Endothelial cell of umbilical vein (primary cell): Measurements from ENCODE around the gene SCAF8. TPM values are rescaled to one million over a fixed set of nuclear protein-coding genes. Genes with fewer than 3 reads are reported as not detected.

Experiments
- BruUV-seq: library from RNA; stranded (reverse); fragments of 400-500 nt; replicated peaks from 2 replicates; lab custom pipeline; 2021; lab: Mats Ljungman, UMichigan
- CTCF ChIA-PET: fragments of 300-600, 350-600 bp; sonication (Branson Sonifier 250); formaldehyde crosslinking; loops from one replicate; lab custom pipeline; 2021; ENCODE audit warnings: antibody characterized with exemption, inconsistent platforms; lab: Charles Lee
- POLR2A ChIA-PET: fragments of 300-600, 350-600 bp; sonication (Branson Sonifier 250); formaldehyde crosslinking; loops from one replicate; lab custom pipeline; 2021; ENCODE audit warnings: antibody characterized with exemption, inconsistent platforms; lab: Charles Lee
- DNase-seq: peaks from one replicate; pipeline ENCODE4 v3.0.0-alpha.2; 2011; ENCODE audit warnings: low read depth, low spot score
- FAIRE-seq: peaks from 2 replicates; lab custom pipeline; 2011; peaks lifted over from hg19 to GRCh38; lab: Jason Lieb, UNC
- H2AFZ ChIP-seq: 2 replicates; pipeline ENCODE4 v1.6.0; 2012; ENCODE audit warnings: low read depth, low read length, control low read depth, inconsistent platforms
- H3K27ac ChIP-seq: 2 replicates; pipeline ENCODE4 v1.5.1; 2011; ENCODE audit warnings: low read depth, mild to moderate bottlenecking, control low read depth, low read length, moderate library complexity; ENCODE audit not compliant: insufficient read depth
- H3K27me3 ChIP-seq, 2 experiments: 2 replicates each; pipeline versions ENCODE4 v1.6.0 to v1.6.1; 2011; ENCODE audit warnings: low read length in 2 of 2, mixed read lengths in 1 of 2; ENCODE audit not compliant: control insufficient read depth in 2 of 2, insufficient read depth in 2 of 2
- H3K36me3 ChIP-seq, 2 experiments: 2 replicates in 1 of 2; 3 replicates in 1 of 2; pipeline ENCODE4 v1.5.1; 2011; ENCODE audit warnings: low read length in 2 of 2, mild to moderate bottlenecking in 1 of 2, moderate library complexity in 1 of 2; ENCODE audit not compliant: control insufficient read depth in 2 of 2, insufficient read depth in 2 of 2; ENCODE audit errors: extremely low read depth in 1 of 2
- H3K4me1 ChIP-seq: 3 replicates; pipeline ENCODE4 v1.5.1; 2011; ENCODE audit warnings: mild to moderate bottlenecking, low read length; ENCODE audit not compliant: control insufficient read depth, insufficient read depth; ENCODE audit errors: extremely low read depth
- H3K4me2 ChIP-seq: 2 replicates; pipeline ENCODE4 v1.6.1; 2011; ENCODE audit warnings: low read length, control low read depth, mixed read lengths; ENCODE audit not compliant: insufficient read depth
- H3K4me3 ChIP-seq, 3 experiments: fragments of 200-600 bp in 1 of 3; sonication (generic), shearing (Covaris generic) in 1 of 3; replicated peaks in 1 of 3; 2 replicates each; pipeline ENCODE4 v1.5.1; 2011 to 2016; ENCODE audit warnings: control low read depth in 3 of 3, low read length in 3 of 3, mild to moderate bottlenecking in 2 of 3, inconsistent platforms in 1 of 3, low read depth in 1 of 3, moderate library complexity in 1 of 3; ENCODE audit not compliant: insufficient read depth in 1 of 3
- H3K79me2 ChIP-seq: 2 replicates; pipeline ENCODE4 v1.6.0; 2012; ENCODE audit warnings: low read length, inconsistent platforms; ENCODE audit not compliant: control insufficient read depth, insufficient read depth
- H3K9ac ChIP-seq: replicated peaks from 2 replicates; pipeline ENCODE3; 2011; ENCODE audit warnings: low read length, control low read depth; ENCODE audit not compliant: insufficient read depth; ENCODE audit errors: extremely low read depth
- H3K9me1 ChIP-seq: replicated peaks from 3 replicates; pipeline ENCODE4 v1.6.0; 2011; ENCODE audit warnings: mild to moderate bottlenecking, low read length; ENCODE audit not compliant: control insufficient read depth, insufficient read depth; ENCODE audit errors: extremely low read depth
- H3K9me3 ChIP-seq: replicated peaks from 2 replicates; pipeline ENCODE4 v1.5.1; 2012; ENCODE audit warnings: low read length, inconsistent platforms; ENCODE audit not compliant: control insufficient read depth, insufficient read depth
- H4K20me1 ChIP-seq: replicated peaks from 2 replicates; pipeline ENCODE3; 2011; ENCODE audit warnings: mild to moderate bottlenecking, low read length; ENCODE audit not compliant: control insufficient read depth, insufficient read depth; ENCODE audit errors: extremely low read depth
- EZH2 ChIP-seq: IDR thresholded peaks from 2 replicates; pipeline ENCODE4 v1.6.1; 2012; ENCODE audit warnings: borderline replicate concordance, low read depth, mild to moderate bottlenecking, moderate library complexity, low read length, inconsistent platforms; ENCODE audit not compliant: severe bottlenecking
- FOS ChIP-seq: IDR thresholded peaks from 2 replicates; pipeline ENCODE4 v1.6.1; 2011; ENCODE audit warnings: mild to moderate bottlenecking, low read length, moderate library complexity, borderline replicate concordance; ENCODE audit not compliant: insufficient read depth
- GATA2 ChIP-seq: IDR thresholded peaks from 2 replicates; pipeline ENCODE4 v1.7.0; 2011; ENCODE audit warnings: low read depth, mild to moderate bottlenecking, moderate library complexity, mixed read lengths, low read length; ENCODE audit not compliant: insufficient read length, insufficient read depth
- JUN ChIP-seq: IDR thresholded peaks from 2 replicates; pipeline ENCODE4 v1.6.1; 2011; ENCODE audit warnings: borderline replicate concordance, low read depth; ENCODE audit not compliant: insufficient read length, insufficient read depth
- MYC ChIP-seq: IDR thresholded peaks from one replicate; pipeline ENCODE4 v1.6.1; 2011; ENCODE audit warnings: mild to moderate bottlenecking, low read depth, low read length
- POLR2A ChIP-seq: IDR thresholded peaks from 2 replicates; pipeline ENCODE4 v1.6.1; 2012; ENCODE audit warnings: low read depth, mild to moderate bottlenecking, control low read depth, low read length
- POLR2AphosphoS5 ChIP-seq: IDR thresholded peaks from 2 replicates; pipeline ENCODE4 v1.6.1; 2012; ENCODE audit warnings: low read depth, mild to moderate bottlenecking, control low read depth, low read length, moderate library complexity; ENCODE audit not compliant: insufficient read depth
- dilution Hi-C: fragments of 300-500 bp; cut with MboI; formaldehyde crosslinking; loops from one replicate; pipeline ENCODE4 v1.15.0; 2019; ENCODE audit warnings: low sequenced_read_pairs; ENCODE audit not compliant: extremely low pct_ligation_motif_present
- intact Hi-C: fragments of 100-400 bp; cut with micrococcal nuclease; formaldehyde crosslinking; loops from one replicate; pipeline ENCODE4 v1.10.0; 2022
- polyA plus RNA-seq, 4 experiments: library from polyadenylated mRNA; depleted of rRNA in 3 of 4; stranded (reverse) in 3 of 4; unstranded in 1 of 4; fragments of >200 nt; gene quantifications; 2 replicates each; pipeline versions ENCODE4 v1.2.1 to v1.2.3, GENCODE V29; 2011 to 2012; ENCODE audit warnings: missing spikeins in 1 of 4
- total RNA-seq: library from RNA; stranded (reverse); gene quantifications from 2 replicates; pipeline ENCODE4 v1.2.3, GENCODE V29; 2021
- TF ChIP-seq, protein P1 (sequence below), 2 donors: IDR thresholded peaks; 1 replicate in 1 of 2; 2 replicates in 1 of 2; pipeline ENCODE4 v1.5.1; 2011; ENCODE audit warnings: low read length in 2 of 2, mild to moderate bottlenecking in 2 of 2, moderate library complexity in 2 of 2, control low read depth in 1 of 2, inconsistent platforms in 1 of 2, low read depth in 1 of 2; ENCODE audit not compliant: insufficient read depth in 1 of 2; ENCODE audit errors: extremely low read depth in 1 of 2
- TF ChIP-seq, protein P2 (sequence below): IDR thresholded peaks from 2 replicates; pipeline ENCODE4 v1.6.1; 2011; ENCODE audit not compliant: insufficient read depth, insufficient read length

The SCAF8 gene
- total and polyA plus RNA-seq, 2 donors (not counting 3 experiments of a cell fraction or from before 2014, with no cell fraction given): 11.7 to 37.8 TPM

DNA sequence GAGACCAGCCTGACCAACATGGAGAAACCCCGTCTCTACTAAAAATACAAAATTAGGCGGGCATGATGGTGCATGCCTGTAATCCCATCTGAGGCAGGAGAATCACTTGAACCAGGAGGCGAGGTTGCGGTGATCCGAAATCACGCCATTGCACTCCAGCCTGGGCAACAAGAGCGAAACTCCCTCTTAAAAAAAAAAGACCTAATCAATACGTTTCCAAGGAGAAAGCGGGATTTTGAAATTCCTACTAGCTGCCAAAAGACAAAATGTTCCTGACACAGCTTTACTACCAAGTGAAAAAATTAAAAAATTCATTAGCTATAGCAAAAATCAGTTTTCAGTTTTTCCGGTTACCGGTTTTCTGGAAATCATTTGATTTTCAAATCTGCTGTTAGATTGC lies 129.3 kb downstream of the SCAF8 start:
- dilution Hi-C loops (no loop called here), intact Hi-C loops (no loop called here)
- Histone ChIP-seq H3K4me3 (no peak overlapping the region), H3K9me3 (no peaks in the 10 kb centered on the region), H3K9ac (no peak overlapping the region), H3K4me2 (no peak overlapping the region), H3K9me1 (no peaks in the 10 kb centered on the region), H3K79me2 (no peaks in the 10 kb centered on the region), H2AFZ (no peak overlapping the region), H3K27me3 (no peaks in the 10 kb centered on the region), H3K4me1 (peaks cover 3% of the 10 kb centered on the region), H3K27ac (no peak overlapping the region), H4K20me1 (no peaks in the 10 kb centered on the region), H3K36me3 (no peaks in the 10 kb centered on the region)
- CTCF ChIA-PET: interaction anchor here (1.1 to 4.2 kb wide), 3 partner anchors 8 to 187 kb away, joined by 4 to 17 read pairs (median 4); no protein-coding TSS in a partner anchor
- TF ChIP-seq MYC (no peak), JUN (no peak), POLR2A (no peak), POLR2AphosphoS5 (no peak), FOS (no peak), GATA2 (no peak), EZH2 (no peak)
- TF ChIP-seq, protein P1, sequence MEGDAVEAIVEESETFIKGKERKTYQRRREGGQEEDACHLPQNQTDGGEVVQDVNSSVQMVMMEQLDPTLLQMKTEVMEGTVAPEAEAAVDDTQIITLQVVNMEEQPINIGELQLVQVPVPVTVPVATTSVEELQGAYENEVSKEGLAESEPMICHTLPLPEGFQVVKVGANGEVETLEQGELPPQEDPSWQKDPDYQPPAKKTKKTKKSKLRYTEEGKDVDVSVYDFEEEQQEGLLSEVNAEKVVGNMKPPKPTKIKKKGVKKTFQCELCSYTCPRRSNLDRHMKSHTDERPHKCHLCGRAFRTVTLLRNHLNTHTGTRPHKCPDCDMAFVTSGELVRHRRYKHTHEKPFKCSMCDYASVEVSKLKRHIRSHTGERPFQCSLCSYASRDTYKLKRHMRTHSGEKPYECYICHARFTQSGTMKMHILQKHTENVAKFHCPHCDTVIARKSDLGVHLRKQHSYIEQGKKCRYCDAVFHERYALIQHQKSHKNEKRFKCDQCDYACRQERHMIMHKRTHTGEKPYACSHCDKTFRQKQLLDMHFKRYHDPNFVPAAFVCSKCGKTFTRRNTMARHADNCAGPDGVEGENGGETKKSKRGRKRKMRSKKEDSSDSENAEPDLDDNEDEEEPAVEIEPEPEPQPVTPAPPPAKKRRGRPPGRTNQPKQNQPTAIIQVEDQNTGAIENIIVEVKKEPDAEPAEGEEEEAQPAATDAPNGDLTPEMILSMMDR (IDR thresholded peaks at IDR 0.05; ENCODE audit: extremely low read depth in 1 of 2, insufficient read depth in 1 of 2, low read depth in 1 of 2, low read length in 2 of 2): no peak
- TF ChIP-seq, protein P2, sequence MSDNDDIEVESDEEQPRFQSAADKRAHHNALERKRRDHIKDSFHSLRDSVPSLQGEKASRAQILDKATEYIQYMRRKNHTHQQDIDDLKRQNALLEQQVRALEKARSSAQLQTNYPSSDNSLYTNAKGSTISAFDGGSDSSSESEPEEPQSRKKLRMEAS: no peak
- POLR2A ChIA-PET: no interaction called here
- FAIRE-seq: no peak
- no peak for DNase-seq
- BruUV-seq: no TSS peak
